ENCODE measurements around the gene ITPR1.

- TF ChIP-seq EZH2 (IDR thresholded peaks at IDR 0.05) (no peak), FOXP2 (optimal IDR thresholded peaks at IDR 0.05; ENCODE audit: control extremely low read depth, extremely low read length, insufficient read depth) (no peak)
Measured at GRCh38 chr3:4877173-4877787, 384.1 kb downstream of the ITPR1 start.

Measured in SK-N-MC (cell line).